Panc1 (cell line): ENCODE measurements around the gene KREMEN2.

Experiments
- POLR2AphosphoS5 ChIP-seq: IDR thresholded peaks from 2 replicates; pipeline ENCODE4 v1.6.1; 2012; ENCODE audit warnings: mild to moderate bottlenecking, low read depth, low read length, moderate library complexity
- TF ChIP-seq, protein P1 (sequence below): fragments of 450-650 bp; IDR thresholded peaks from 2 replicates; pipeline ENCODE4 v1.5.1; 2017; ENCODE audit warnings: mild to moderate bottlenecking

DNA sequence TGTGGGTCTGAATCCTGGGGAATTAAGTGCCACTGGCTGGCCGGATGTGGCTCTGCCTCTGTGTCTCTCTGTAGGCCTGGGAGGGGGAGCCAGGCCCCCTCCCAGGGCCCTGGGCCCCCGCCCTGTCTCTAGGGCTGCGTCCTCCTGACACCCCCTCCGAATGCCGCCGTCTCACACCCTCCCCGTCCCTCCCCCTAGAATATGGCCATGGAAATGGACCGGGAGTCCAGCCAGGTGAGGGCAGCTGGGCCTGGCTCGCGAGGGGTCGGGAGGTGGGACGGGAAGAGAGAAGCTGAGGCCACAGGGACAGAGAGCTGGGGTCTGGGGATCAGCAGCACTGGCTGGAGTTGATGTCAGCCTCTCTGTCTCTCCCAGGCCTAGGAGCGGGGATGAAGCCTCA, 32.2 kb downstream of the KREMEN2 start:
- TF ChIP-seq, protein P1, sequence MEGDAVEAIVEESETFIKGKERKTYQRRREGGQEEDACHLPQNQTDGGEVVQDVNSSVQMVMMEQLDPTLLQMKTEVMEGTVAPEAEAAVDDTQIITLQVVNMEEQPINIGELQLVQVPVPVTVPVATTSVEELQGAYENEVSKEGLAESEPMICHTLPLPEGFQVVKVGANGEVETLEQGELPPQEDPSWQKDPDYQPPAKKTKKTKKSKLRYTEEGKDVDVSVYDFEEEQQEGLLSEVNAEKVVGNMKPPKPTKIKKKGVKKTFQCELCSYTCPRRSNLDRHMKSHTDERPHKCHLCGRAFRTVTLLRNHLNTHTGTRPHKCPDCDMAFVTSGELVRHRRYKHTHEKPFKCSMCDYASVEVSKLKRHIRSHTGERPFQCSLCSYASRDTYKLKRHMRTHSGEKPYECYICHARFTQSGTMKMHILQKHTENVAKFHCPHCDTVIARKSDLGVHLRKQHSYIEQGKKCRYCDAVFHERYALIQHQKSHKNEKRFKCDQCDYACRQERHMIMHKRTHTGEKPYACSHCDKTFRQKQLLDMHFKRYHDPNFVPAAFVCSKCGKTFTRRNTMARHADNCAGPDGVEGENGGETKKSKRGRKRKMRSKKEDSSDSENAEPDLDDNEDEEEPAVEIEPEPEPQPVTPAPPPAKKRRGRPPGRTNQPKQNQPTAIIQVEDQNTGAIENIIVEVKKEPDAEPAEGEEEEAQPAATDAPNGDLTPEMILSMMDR: no peak
- TF ChIP-seq POLR2AphosphoS5: no peak
